Measurements from ENCODE around the gene DNAH2.

DNAH2 gene

DNA sequence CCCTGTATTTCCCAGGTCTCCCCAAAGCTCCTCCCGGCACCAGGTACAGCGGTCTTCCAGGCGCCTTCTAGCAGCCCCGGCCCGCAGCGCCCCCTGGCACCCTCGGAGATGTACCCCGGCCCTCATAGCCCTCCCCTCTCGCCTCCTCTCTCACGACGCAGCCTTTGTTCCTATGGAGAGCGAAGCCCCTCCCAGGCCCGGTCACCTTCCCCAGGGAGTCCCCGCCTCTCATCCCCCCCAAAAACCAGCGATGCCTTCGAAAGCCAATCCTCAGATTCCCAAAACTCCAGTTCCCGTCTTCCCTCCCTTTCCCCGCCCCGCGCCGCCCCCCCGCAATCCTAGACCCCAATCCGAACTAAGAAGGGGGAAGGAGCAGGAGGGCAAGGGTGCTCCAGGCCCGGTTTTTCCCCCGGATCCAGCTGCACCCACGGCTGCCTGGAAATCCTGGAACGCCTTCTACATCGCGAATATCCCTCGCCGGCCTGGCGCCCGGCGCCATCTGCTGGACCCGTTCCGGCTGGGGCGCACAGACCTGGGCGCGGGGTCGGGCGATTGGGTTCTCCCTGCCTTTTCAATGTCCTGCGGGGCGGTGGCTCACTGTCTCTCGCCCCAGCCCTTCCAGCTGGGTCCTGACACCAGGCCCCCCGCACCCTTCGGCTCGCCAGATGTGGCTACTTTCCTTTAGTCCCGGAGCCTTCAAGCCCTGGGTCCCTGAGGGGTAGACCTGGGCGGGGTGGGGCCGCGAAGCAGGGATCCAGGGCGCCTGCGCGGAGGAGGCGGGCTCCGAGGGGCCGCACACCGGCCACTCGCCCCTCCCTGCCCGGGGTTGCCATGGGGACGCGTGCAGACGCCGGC is at the start of gene DNAH2:
Gene DNAH2, plus strand, starts transcription at position 844 of the 855 bp plus-strand sequence. CDS start 1,991 bp downstream, outside the sequence.
- DNase-seq (ENCODE audit: low read depth): peak; percentile 95
- H3K4me3 ChIP-seq (replicated peaks; ENCODE audit: low read depth, low read length): peak within 1 kb of the TSS; percentile 70
- TF ChIP-seq, protein P1, sequence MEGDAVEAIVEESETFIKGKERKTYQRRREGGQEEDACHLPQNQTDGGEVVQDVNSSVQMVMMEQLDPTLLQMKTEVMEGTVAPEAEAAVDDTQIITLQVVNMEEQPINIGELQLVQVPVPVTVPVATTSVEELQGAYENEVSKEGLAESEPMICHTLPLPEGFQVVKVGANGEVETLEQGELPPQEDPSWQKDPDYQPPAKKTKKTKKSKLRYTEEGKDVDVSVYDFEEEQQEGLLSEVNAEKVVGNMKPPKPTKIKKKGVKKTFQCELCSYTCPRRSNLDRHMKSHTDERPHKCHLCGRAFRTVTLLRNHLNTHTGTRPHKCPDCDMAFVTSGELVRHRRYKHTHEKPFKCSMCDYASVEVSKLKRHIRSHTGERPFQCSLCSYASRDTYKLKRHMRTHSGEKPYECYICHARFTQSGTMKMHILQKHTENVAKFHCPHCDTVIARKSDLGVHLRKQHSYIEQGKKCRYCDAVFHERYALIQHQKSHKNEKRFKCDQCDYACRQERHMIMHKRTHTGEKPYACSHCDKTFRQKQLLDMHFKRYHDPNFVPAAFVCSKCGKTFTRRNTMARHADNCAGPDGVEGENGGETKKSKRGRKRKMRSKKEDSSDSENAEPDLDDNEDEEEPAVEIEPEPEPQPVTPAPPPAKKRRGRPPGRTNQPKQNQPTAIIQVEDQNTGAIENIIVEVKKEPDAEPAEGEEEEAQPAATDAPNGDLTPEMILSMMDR (IDR thresholded peaks at IDR 0.05; ENCODE audit: low read length, missing control alignments): peak; percentile 36

- no peak overlapping the region for H3K4me3 ChIP-seq (replicated peaks; ENCODE audit: low read depth, low read length)
- DNase-seq (ENCODE audit: low read depth): no peak
- TF ChIP-seq, protein P1 (IDR thresholded peaks at IDR 0.05; ENCODE audit: low read length, missing control alignments): no peak
Observed at GRCh38 chr17:7668482-7668881, 49.1 kb upstream of the DNAH2 start.

DNA sequence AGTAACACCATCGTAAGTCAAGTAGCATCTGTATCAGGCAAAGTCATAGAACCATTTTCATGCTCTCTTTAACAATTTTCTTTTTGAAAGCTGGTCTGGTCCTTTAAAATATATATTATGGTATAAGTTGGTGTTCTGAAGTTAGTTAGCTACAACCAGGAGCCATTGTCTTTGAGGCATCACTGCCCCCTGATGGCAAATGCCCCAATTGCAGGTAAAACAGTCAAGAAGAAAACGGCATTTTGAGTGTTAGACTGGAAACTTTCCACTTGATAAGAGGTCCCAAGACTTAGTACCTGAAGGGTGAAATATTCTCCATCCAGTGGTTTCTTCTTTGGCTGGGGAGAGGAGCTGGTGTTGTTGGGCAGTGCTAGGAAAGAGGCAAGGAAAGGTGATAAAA is 44.3 kb upstream of the DNAH2 start:
- no peak overlapping the region for H3K4me3 ChIP-seq (replicated peaks; ENCODE audit: low read depth, low read length)
- no peak for DNase-seq (ENCODE audit: low read depth)

DNA sequence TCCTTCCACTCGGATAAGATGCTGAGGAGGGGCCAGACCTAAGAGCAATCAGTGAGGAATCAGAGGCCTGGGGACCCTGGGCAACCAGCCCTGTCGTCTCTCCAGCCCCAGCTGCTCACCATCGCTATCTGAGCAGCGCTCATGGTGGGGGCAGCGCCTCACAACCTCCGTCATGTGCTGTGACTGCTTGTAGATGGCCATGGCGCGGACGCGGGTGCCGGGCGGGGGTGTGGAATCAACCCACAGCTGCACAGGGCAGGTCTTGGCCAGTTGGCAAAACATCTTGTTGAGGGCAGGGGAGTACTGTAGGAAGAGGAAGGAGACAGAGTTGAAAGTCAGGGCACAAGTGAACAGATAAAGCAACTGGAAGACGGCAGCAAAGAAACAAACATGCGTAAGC is 42.6 kb upstream of the DNAH2 start:
- H3K4me3 ChIP-seq (replicated peaks; ENCODE audit: low read depth, low read length): no peak overlapping the region
- TF ChIP-seq, protein P1 (IDR thresholded peaks at IDR 0.05; ENCODE audit: low read length, missing control alignments): no peak
- DNase-seq (ENCODE audit: low read depth): no peak

More for the DNA sequence above, 44.3 kb upstream of the DNAH2 start:
- TF ChIP-seq, protein P1 (IDR thresholded peaks at IDR 0.05; ENCODE audit: low read length, missing control alignments): peak; percentile 48

DNA sequence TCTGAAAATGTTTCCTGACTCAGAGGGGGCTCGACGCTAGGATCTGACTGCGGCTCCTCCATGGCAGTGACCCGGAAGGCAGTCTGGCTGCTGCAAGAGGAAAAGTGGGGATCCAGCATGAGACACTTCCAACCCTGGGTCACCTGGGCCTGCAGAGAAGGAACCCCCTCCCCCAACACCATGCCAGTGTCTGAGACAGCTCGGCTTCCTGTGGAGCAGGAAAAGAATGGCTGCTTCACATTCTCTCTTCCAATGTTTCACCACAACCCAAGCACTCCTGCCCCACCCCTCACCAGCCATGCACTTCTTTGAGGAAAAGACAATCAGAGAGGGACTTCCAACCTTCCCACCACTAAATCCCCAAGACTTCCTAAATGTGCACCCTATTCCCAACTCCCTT is 41.0 kb upstream of the DNAH2 start:
- no peak for DNase-seq (ENCODE audit: low read depth)
- no peak overlapping the region for H3K4me3 ChIP-seq (replicated peaks; ENCODE audit: low read depth, low read length)
- TF ChIP-seq, protein P1 (IDR thresholded peaks at IDR 0.05; ENCODE audit: low read length, missing control alignments): no peak

GRCh38 chr17:7677388-7678067 is 40.0 kb upstream of the DNAH2 start:
- TF ChIP-seq, protein P1 (IDR thresholded peaks at IDR 0.05; ENCODE audit: low read length, missing control alignments): no peak
- no peak for DNase-seq (ENCODE audit: low read depth)
- no peak overlapping the region for H3K4me3 ChIP-seq (replicated peaks; ENCODE audit: low read depth, low read length)
